D721Med (cell line): Measurements from ENCODE around the gene ACTMAP.

ENCODE experiments used
- DNase-seq: peaks from one replicate; pipeline ENCODE4 v3.0.0; 2011; ENCODE audit warnings: low spot score; ENCODE audit not compliant: insufficient read length
- FAIRE-seq: peaks from 2 replicates; lab custom pipeline; 2011; peaks lifted over from hg19 to GRCh38; lab: Jason Lieb, UNC
- CTCF ChIP-seq: IDR thresholded peaks from 2 replicates; pipeline ENCODE4 v1.5.1; 2012; ENCODE audit warnings: mild to moderate bottlenecking, control low read depth; ENCODE audit not compliant: insufficient read depth; ENCODE audit errors: missing control alignments

Gene ACTMAP

GRCh38 chr19:40750058-40750873 lies at the start of gene ACTMAP:
Gene ACTMAP (minus strand): TSS chr19:40750477. CDS start chr19:40749803, 674 bp downstream.
- FAIRE-seq (no peak), DNase-seq (peak; percentile 89)
- TF ChIP-seq CTCF, result no peak

DNA sequence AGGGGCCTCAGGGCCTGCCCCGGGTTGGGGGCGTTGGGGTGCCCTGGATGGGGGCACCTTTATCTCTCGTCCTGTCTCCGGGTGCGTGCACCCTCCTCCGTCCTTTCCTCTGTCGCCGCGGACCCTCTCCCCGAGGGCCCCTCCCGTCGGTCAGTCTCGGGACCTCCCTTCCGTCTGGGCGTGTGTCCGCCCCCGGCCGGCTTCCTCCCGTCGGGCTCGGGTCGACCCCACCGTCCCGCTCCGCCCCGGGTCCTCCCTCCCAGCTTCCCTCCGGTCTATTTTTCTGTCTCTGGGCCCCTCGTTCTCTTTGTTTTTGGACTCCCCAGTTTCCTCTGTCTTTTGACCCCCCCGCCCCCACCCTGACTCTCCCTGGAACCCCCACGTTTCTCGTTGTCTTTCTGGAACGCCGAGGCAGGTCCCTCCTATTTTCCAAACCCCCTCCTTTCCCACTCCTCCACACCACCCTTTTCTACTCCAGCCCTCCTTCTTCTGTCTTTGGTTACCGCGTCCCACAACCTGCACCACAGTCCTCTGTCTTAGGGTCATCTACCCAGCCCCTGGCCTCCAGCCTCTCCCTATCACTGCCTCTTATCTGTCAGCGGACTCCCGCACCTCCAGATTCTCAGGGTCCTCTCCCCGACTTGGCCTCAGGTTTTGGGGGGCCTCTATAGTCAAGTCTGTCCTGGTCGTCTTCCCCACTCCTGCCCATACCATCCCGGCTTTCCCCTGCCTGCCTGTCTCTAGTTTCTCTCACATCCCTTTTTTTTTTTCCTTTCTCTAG lies 49.5 kb upstream of the ACTMAP start:
- FAIRE-seq (no peak), DNase-seq (no peak)
- no peak for TF ChIP-seq CTCF

- DNase-seq (peak; percentile 78), FAIRE-seq (no peak)
- no peak for TF ChIP-seq CTCF
Observed at GRCh38 chr19:40798683-40799557, 48.6 kb upstream of the ACTMAP start, which contains the start of gene EGLN2. Gene EGLN2 (plus strand): TSS chr19:40799191. CDS start chr19:40800573, 1,382 bp downstream.

DNA sequence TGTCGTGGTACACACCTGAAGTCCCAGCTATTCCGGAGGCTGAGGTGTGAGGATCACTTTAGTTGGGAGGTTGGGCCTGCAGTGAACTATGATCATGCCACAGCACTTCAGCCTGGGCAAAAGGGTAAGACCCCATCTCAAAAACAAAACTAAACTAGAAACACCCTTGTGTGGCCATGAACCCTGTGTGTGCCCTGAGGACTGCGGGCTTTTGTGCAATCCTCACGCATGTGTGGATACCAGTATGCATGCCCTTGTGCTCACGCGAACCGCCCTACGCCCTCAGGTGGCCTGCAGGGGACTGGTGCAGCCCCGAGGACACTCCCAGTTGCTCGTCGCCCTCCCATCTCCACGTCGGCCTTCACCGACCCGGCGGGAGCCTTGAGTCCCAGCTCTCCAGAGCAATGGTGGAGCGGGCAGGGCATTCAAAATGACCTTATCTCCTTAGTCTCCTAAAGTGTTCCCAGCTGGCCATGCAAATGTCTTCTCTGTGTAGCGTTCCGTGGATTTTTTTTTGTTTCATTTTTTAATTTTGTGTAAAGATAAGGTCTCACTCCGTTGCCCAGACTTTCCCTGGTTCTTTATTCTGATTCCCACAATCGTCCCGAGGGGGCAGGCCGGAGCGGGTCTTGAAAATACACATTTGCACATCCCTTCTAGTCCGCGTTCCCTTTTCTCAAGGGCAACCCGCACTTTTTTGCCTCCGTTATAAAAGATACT lies 47.8 kb upstream of the ACTMAP start:
- DNase-seq (peak; percentile 65), FAIRE-seq (no peak)
- peak; percentile 18 for TF ChIP-seq CTCF

DNA sequence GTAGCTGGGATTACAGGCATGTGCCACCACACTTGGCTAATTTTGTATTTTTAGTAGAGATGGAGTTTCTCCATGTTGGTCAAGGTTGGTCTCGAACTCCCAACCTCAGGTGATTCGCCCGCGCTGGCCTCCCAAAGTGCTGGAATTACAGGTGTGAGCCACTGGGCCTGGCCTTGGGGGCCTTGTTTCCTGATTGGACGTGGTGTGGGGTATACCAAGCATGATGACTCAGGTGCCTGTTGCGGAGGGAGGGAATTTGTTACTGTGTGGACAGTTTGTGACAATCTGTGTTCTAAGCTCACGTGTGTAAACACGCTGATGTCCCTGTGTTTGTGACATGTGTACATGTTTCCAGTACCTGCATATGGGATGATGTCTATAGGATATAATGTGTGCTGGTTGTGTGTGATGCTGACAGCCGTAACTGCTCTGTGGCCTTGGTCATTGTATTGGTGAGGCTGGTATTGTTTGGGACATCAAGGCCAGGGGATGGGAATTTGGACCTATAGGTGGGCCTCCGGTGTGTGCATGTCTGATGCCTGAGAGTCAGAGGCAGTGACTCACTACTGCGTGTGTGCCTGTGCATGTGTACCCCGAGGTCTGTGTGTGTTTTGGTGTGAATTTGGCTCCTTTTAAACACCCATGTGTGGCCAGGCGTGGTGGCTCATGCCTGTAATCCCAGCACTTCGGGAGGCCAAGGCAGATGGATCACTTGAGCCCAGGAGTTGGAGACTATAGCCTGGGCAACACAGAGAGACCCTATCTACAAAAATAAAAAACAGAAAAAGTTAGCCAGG lies 47.1 kb upstream of the ACTMAP start:
- DNase-seq (no peak), FAIRE-seq (no peak)
- no peak for TF ChIP-seq CTCF

DNA sequence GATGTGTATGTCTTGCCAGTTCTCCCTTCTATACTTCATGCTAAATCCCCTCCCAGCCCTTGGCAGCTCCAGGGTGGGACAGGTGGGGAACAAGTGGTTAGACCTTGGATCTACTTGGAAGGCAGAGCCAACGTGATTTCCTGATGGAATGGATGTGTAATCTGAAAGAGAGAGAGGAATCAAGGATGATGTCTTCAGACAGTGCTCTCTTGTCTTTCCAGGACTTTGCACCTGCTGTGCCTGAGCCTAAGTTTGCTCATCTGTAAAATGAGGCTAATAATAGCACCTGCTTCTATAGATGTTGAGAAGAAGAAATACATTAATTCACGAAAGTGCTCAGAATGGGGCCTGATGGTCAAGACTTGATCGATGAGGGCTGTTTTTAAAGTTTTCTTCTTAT lies 41.7 kb upstream of the ACTMAP start:
- no peak for FAIRE-seq
- no peak for TF ChIP-seq CTCF
- no peak for DNase-seq
